Measurements from ENCODE around the gene CHN2.

Gene CHN2

DNA sequence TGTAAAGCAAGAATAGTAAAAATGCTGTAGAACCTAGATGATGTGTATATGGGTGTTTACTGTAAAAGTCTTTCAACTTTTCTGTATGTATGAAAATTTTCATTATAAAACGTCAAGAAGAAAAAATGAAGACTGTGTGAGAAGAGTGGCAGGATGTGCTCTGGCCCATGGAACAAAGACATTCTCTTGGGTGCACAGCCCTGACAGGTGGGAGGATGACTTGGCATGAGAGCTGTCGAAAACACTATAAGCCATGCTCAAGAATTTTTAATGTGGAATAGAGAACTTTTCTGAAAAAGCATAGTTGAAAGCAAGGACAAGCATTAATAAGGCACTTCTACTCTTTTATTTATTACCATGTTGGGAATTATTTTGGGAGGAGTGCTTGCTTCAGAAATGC lies 185.0 kb downstream of the CHN2 start:
- H3K9me3 ChIP-seq (replicated peaks; ENCODE audit: low read length) = no peaks in the 10 kb centered on the region
- H3K4me3 ChIP-seq (ENCODE audit: low read length) = no peak overlapping the region
- peaks cover 6% of the 10 kb centered on the region for H3K4me1 ChIP-seq (ENCODE audit: control insufficient read depth, insufficient read depth, low read length)
- no peak overlapping the region for H3K9ac ChIP-seq (ENCODE audit: low read depth, low read length)
- no peaks in the 10 kb centered on the region for H3K36me3 ChIP-seq (ENCODE audit: insufficient read depth, low read length)
- H3K27me3 ChIP-seq (ENCODE audit: control insufficient read depth, insufficient read depth, low read length) = peaks cover 30% of the 10 kb centered on the region
- H3K4me2 ChIP-seq (ENCODE audit: low read length) = no peak overlapping the region

- no peaks in the 10 kb centered on the region for H3K9me3 ChIP-seq (replicated peaks; ENCODE audit: low read length)
- H3K4me1 ChIP-seq (ENCODE audit: control insufficient read depth, insufficient read depth, low read length) = no peaks in the 10 kb centered on the region
- peaks cover 40% of the 10 kb centered on the region for H3K27me3 ChIP-seq (ENCODE audit: control insufficient read depth, insufficient read depth, low read length)
- no peaks in the 10 kb centered on the region for H3K36me3 ChIP-seq (ENCODE audit: insufficient read depth, low read length)
- H3K9ac ChIP-seq (ENCODE audit: low read depth, low read length) = no peak overlapping the region
- H3K4me3 ChIP-seq (ENCODE audit: low read length) = no peak overlapping the region
- H3K4me2 ChIP-seq (ENCODE audit: low read length) = no peak overlapping the region
Measured at GRCh38 chr7:29381206-29382094, 186.9 kb downstream of the CHN2 start.

DNA sequence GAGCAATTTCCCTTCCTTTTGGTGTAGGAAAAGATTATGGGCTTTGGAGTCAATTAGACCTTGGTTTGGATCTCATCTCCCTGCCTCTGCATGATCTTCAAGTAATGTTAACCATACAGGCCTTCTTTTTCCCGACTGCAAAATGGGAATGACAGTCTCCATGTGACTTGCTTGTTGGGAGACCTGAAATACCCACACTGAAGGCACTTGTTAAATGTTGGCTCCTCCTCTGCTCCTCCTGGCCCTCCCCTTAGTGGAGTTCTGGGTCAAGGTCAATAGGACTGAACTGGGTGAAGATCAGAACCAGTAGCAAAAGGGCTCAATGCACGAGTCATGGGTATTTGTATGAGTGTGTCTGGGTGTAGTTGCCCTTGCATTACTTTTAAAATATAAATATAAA lies 189.7 kb downstream of the CHN2 start:
- H3K4me1 ChIP-seq (ENCODE audit: control insufficient read depth, insufficient read depth, low read length) = no peaks in the 10 kb centered on the region
- no peak overlapping the region for H3K4me3 ChIP-seq (ENCODE audit: low read length)
- no peaks in the 10 kb centered on the region for H3K9me3 ChIP-seq (replicated peaks; ENCODE audit: low read length)
- H3K27me3 ChIP-seq (ENCODE audit: control insufficient read depth, insufficient read depth, low read length) = peaks cover 58% of the 10 kb centered on the region
- H3K36me3 ChIP-seq (ENCODE audit: insufficient read depth, low read length) = no peaks in the 10 kb centered on the region
- H3K9ac ChIP-seq (ENCODE audit: low read depth, low read length) = no peak overlapping the region
- no peak overlapping the region for H3K4me2 ChIP-seq (ENCODE audit: low read length)

DNA sequence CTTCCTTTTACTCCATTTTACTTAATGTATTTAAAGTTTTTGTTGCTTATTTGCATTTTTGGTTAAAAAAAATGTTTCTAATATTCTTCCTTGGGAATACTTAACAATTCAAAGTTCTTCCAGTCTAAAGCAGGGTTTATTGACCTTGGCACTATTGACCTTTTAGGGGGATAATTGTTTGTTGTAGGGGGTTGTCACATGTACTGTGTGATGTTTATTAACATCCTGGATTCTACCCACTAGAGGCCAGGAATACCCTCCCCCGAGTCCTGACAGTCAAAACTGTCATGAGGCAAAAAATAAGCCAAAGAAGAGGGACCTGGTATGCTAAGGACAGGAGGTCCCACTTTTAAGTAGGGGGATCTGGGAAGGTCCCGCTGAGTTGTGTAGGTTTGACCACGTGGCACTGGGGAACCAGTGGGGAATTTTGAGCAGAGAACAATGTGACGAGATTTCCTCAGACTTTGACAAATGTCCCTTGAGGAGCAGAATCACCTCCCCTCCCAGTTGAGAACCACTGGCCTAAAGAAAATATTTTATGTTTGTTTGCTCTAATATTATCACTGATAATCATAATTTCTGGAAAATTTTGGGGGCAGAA lies 190.7 kb downstream of the CHN2 start:
- no peaks in the 10 kb centered on the region for H3K4me1 ChIP-seq (ENCODE audit: control insufficient read depth, insufficient read depth, low read length)
- H3K9me3 ChIP-seq (replicated peaks; ENCODE audit: low read length) = no peaks in the 10 kb centered on the region
- no peak overlapping the region for H3K4me2 ChIP-seq (ENCODE audit: low read length)
- no peak overlapping the region for H3K4me3 ChIP-seq (ENCODE audit: low read length)
- peaks cover 62% of the 10 kb centered on the region for H3K27me3 ChIP-seq (ENCODE audit: control insufficient read depth, insufficient read depth, low read length)
- H3K36me3 ChIP-seq (ENCODE audit: insufficient read depth, low read length) = no peaks in the 10 kb centered on the region
- H3K9ac ChIP-seq (ENCODE audit: low read depth, low read length) = no peak overlapping the region

DNA sequence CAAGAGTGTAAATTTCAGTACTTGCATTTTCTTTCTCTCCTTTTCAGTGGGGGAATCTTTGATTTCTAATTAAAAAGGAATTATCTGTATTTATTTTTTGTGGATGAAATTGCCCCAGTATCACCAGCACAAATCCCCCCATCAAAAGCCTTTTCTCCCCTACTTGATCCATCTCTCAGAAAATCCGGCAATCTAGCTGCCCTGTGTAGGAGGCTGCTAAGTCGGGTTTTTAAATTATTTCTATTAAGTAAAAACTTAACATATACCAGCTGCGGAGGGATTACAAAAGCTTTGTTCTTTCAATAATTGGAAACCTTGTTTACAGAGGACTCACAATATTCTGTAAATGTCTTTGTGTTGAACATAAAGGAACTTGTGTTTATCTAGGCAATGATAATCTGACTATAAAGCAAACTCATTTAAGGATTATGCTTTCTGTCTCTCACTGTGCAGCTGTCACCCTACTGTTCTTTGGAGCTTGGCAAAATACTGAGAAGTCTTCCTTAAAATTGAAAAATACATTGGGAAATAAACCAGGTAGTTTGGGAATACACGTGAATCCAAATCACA lies 191.7 kb downstream of the CHN2 start:
- peaks cover 60% of the 10 kb centered on the region for H3K27me3 ChIP-seq (ENCODE audit: control insufficient read depth, insufficient read depth, low read length)
- H3K4me1 ChIP-seq (ENCODE audit: control insufficient read depth, insufficient read depth, low read length) = no peaks in the 10 kb centered on the region
- H3K36me3 ChIP-seq (ENCODE audit: insufficient read depth, low read length) = no peaks in the 10 kb centered on the region
- no peaks in the 10 kb centered on the region for H3K9me3 ChIP-seq (replicated peaks; ENCODE audit: low read length)
- H3K4me2 ChIP-seq (ENCODE audit: low read length) = no peak overlapping the region
- no peak overlapping the region for H3K4me3 ChIP-seq (ENCODE audit: low read length)
- H3K9ac ChIP-seq (ENCODE audit: low read depth, low read length) = no peak overlapping the region

- H3K4me1 ChIP-seq (ENCODE audit: control insufficient read depth, insufficient read depth, low read length) = no peaks in the 10 kb centered on the region
- H3K4me2 ChIP-seq (ENCODE audit: low read length) = no peak overlapping the region
- no peak overlapping the region for H3K4me3 ChIP-seq (ENCODE audit: low read length)
- no peaks in the 10 kb centered on the region for H3K36me3 ChIP-seq (ENCODE audit: insufficient read depth, low read length)
- no peaks in the 10 kb centered on the region for H3K9me3 ChIP-seq (replicated peaks; ENCODE audit: low read length)
- H3K9ac ChIP-seq (ENCODE audit: low read depth, low read length) = no peak overlapping the region
- H3K27me3 ChIP-seq (ENCODE audit: control insufficient read depth, insufficient read depth, low read length) = peaks cover 51% of the 10 kb centered on the region
Measured at GRCh38 chr7:29391262-29391661, 196.7 kb downstream of the CHN2 start.

- Histone ChIP-seq H3K4me3 (ENCODE audit: low read length) (no peak overlapping the region), H3K4me2 (ENCODE audit: low read length) (no peak overlapping the region), H3K27me3 (ENCODE audit: control insufficient read depth, insufficient read depth, low read length) (peaks cover 34% of the 10 kb centered on the region), H3K4me1 (ENCODE audit: control insufficient read depth, insufficient read depth, low read length) (no peaks in the 10 kb centered on the region), H3K36me3 (ENCODE audit: insufficient read depth, low read length) (no peaks in the 10 kb centered on the region), H3K9ac (ENCODE audit: low read depth, low read length) (no peak overlapping the region), H3K9me3 (replicated peaks; ENCODE audit: low read length) (no peaks in the 10 kb centered on the region)
Measured at GRCh38 chr7:29394321-29394720, 199.7 kb downstream of the CHN2 start.

- no peak overlapping the region for H3K4me3 ChIP-seq (ENCODE audit: low read length)
- H3K9me3 ChIP-seq (replicated peaks; ENCODE audit: low read length) = no peaks in the 10 kb centered on the region
- H3K4me1 ChIP-seq (ENCODE audit: control insufficient read depth, insufficient read depth, low read length) = no peaks in the 10 kb centered on the region
- H3K36me3 ChIP-seq (ENCODE audit: insufficient read depth, low read length) = no peaks in the 10 kb centered on the region
- H3K4me2 ChIP-seq (ENCODE audit: low read length) = no peak overlapping the region
- H3K9ac ChIP-seq (ENCODE audit: low read depth, low read length) = no peak overlapping the region
- peaks cover 39% of the 10 kb centered on the region for H3K27me3 ChIP-seq (ENCODE audit: control insufficient read depth, insufficient read depth, low read length)
Measured at GRCh38 chr7:29396563-29396962, 202.0 kb downstream of the CHN2 start.

- Histone ChIP-seq H3K36me3 (ENCODE audit: insufficient read depth, low read length) (no peaks in the 10 kb centered on the region), H3K9me3 (replicated peaks; ENCODE audit: low read length) (no peaks in the 10 kb centered on the region), H3K4me3 (ENCODE audit: low read length) (no peak overlapping the region), H3K4me1 (ENCODE audit: control insufficient read depth, insufficient read depth, low read length) (no peaks in the 10 kb centered on the region), H3K9ac (ENCODE audit: low read depth, low read length) (no peak overlapping the region), H3K27me3 (ENCODE audit: control insufficient read depth, insufficient read depth, low read length) (peaks cover 43% of the 10 kb centered on the region), H3K4me2 (ENCODE audit: low read length) (no peak overlapping the region)
Measured at GRCh38 chr7:29397398-29397797, 202.8 kb downstream of the CHN2 start.

GRCh38 chr7:29398011-29398410 lies 203.4 kb downstream of the CHN2 start:
- Histone ChIP-seq H3K4me2 (ENCODE audit: low read length) (no peak overlapping the region), H3K36me3 (ENCODE audit: insufficient read depth, low read length) (no peaks in the 10 kb centered on the region), H3K9ac (ENCODE audit: low read depth, low read length) (no peak overlapping the region), H3K27me3 (ENCODE audit: control insufficient read depth, insufficient read depth, low read length) (peaks cover 43% of the 10 kb centered on the region), H3K4me1 (ENCODE audit: control insufficient read depth, insufficient read depth, low read length) (no peaks in the 10 kb centered on the region), H3K4me3 (ENCODE audit: low read length) (no peak overlapping the region), H3K9me3 (replicated peaks; ENCODE audit: low read length) (no peaks in the 10 kb centered on the region)

DNA sequence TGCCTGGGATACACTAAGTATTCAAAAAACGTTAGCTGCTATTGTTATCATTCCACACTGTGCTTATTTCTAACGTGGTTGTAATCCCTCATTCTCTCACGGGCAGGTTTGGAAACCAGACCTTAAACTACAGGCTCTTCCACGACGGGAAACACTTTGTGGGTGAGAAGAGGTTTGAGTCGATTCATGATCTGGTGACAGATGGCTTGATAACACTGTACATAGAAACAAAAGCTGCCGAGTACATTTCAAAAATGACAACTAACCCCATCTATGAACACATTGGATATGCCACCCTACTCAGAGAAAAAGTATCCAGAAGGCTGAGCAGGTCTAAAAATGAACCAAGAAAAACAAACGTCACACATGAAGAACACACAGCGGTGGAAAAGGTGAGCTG lies 205.9 kb downstream of the CHN2 start:
- Histone ChIP-seq H3K4me2 (ENCODE audit: low read length) (no peak overlapping the region), H3K9ac (ENCODE audit: low read depth, low read length) (no peak overlapping the region), H3K27me3 (ENCODE audit: control insufficient read depth, insufficient read depth, low read length) (peaks cover 47% of the 10 kb centered on the region), H3K36me3 (ENCODE audit: insufficient read depth, low read length) (no peaks in the 10 kb centered on the region), H3K4me3 (ENCODE audit: low read length) (no peak overlapping the region), H3K4me1 (ENCODE audit: control insufficient read depth, insufficient read depth, low read length) (no peaks in the 10 kb centered on the region), H3K9me3 (replicated peaks; ENCODE audit: low read length) (no peaks in the 10 kb centered on the region)

Measured in skeletal muscle satellite cell (primary cell).